Glutamatergic neuron (in vitro differentiated cells): ENCODE data around the gene PRMT5. TPM values are rescaled to one million over a fixed set of nuclear protein-coding genes. Genes with fewer than 3 reads are reported as not detected.
A peak's percentile ranks its signal among the peaks of the same experiment; 100 is the strongest.

Source experiments
- DNase-seq: peaks from one replicate; pipeline ENCODE4 v3.0.0; 2022
- H3K27ac Mint-ChIP-seq: one replicate; pipeline ENCODE4 v1.8.0; 2020; ENCODE audit warnings: mild to moderate bottlenecking, mixed read lengths, inconsistent platforms; ENCODE audit not compliant: unreplicated experiment
- H3K27me3 Mint-ChIP-seq: one replicate; pipeline ENCODE4 v1.8.0; 2020; ENCODE audit warnings: mild to moderate bottlenecking, moderate library complexity, mixed read lengths, inconsistent platforms; ENCODE audit not compliant: unreplicated experiment
- H3K36me3 Mint-ChIP-seq: one replicate; pipeline ENCODE4 v1.8.0; 2020; ENCODE audit warnings: mild to moderate bottlenecking, mixed read lengths, inconsistent platforms; ENCODE audit not compliant: unreplicated experiment
- H3K4me1 Mint-ChIP-seq: one replicate; pipeline ENCODE4 v1.8.0; 2020; ENCODE audit warnings: mild to moderate bottlenecking, low read depth, mixed read lengths, inconsistent platforms; ENCODE audit not compliant: unreplicated experiment
- H3K4me3 Mint-ChIP-seq: one replicate; pipeline ENCODE4 v1.8.0; 2020; ENCODE audit warnings: mild to moderate bottlenecking, mixed read lengths, inconsistent platforms; ENCODE audit not compliant: unreplicated experiment
- H3K9me3 Mint-ChIP-seq: one replicate; pipeline ENCODE4 v1.8.0; 2020; ENCODE audit warnings: mild to moderate bottlenecking, moderate library complexity, mixed read lengths, inconsistent platforms; ENCODE audit not compliant: unreplicated experiment
- CTCF ChIP-seq: fragments of 200-600 bp; sonication (generic); IDR thresholded peaks from one replicate; pipeline ENCODE4 v1.5.0; 2021; ENCODE audit not compliant: partially characterized antibody, unreplicated experiment
- total RNA-seq: library from RNA; stranded (reverse); fragmentation: NEBNext Ultra II Directional; extraction: Animal tissue kit (Norgen Biotek cat#: 25700); gene quantifications from one replicate; pipeline ENCODE4 v1.2.1, GENCODE V29; 2021; ENCODE audit not compliant: unreplicated experiment

The PRMT5 gene
- total RNA-seq, 1 donor from 2014 or later: 54.6 TPM

GRCh38 chr14:22882529-22883172 is 46.5 kb downstream of the PRMT5 start:
- DNase-seq: peak; percentile 82
- H3K4me1 Mint-ChIP-seq: peaks cover 45% of the 10 kb centered on the region
- peak overlapping the region; percentile 100 for H3K27ac Mint-ChIP-seq
- H3K36me3 Mint-ChIP-seq: peaks cover 8% of the 10 kb centered on the region
- peaks cover 22% of the 10 kb centered on the region for H3K9me3 Mint-ChIP-seq
- TF ChIP-seq CTCF: no peak
- peaks cover 36% of the 10 kb centered on the region for H3K27me3 Mint-ChIP-seq
- peak overlapping the region; percentile 99 for H3K4me3 Mint-ChIP-seq

GRCh38 chr14:22882064-22882463 is 47.1 kb downstream of the PRMT5 start:
- DNase-seq: no peak
- H3K4me1 Mint-ChIP-seq: peaks cover 39% of the 10 kb centered on the region
- H3K27me3 Mint-ChIP-seq: peaks cover 32% of the 10 kb centered on the region
- no peak for TF ChIP-seq CTCF
- peaks cover 17% of the 10 kb centered on the region for H3K9me3 Mint-ChIP-seq
- peak overlapping the region; percentile 100 for H3K27ac Mint-ChIP-seq
- peaks cover 4% of the 10 kb centered on the region for H3K36me3 Mint-ChIP-seq
- H3K4me3 Mint-ChIP-seq: peak overlapping the region; percentile 47

- Mint-ChIP-seq H3K4me3 (no peak overlapping the region), H3K36me3 (no peaks in the 10 kb centered on the region), H3K27ac (no peak overlapping the region), H3K27me3 (peaks cover 18% of the 10 kb centered on the region), H3K4me1 (peaks cover 14% of the 10 kb centered on the region), H3K9me3 (peaks cover 12% of the 10 kb centered on the region)
- TF ChIP-seq CTCF: no peak
- no peak for DNase-seq
Observed at GRCh38 chr14:22878271-22879246, 50.6 kb downstream of the PRMT5 start.

GRCh38 chr14:22877000-22877501 is 52.1 kb downstream of the PRMT5 start:
- Mint-ChIP-seq H3K36me3 (no peaks in the 10 kb centered on the region), H3K4me1 (peaks cover 12% of the 10 kb centered on the region), H3K27me3 (peaks cover 11% of the 10 kb centered on the region), H3K9me3 (peaks cover 7% of the 10 kb centered on the region), H3K27ac (no peak overlapping the region), H3K4me3 (no peak overlapping the region)
- peak; percentile 11 for TF ChIP-seq CTCF
- DNase-seq: no peak
